Breast epithelium (tissue), 3 donors: ENCODE results near the gene CRYZ.

Experiments
- CTCF ChIP-seq, 3 donors: fragments of 450-650 bp; IDR thresholded peaks; one replicate each; pipeline ENCODE4 v1.5.1; 2016 to 2017; ENCODE audit warnings: antibody characterized with exemption in 3 of 3, mild to moderate bottlenecking in 3 of 3, moderate library complexity in 3 of 3
- POLR2A ChIP-seq: fragments of 450-650 bp; IDR thresholded peaks from one replicate; pipeline ENCODE4 v1.6.1; 2016; ENCODE audit warnings: antibody characterized with exemption, mild to moderate bottlenecking, moderate library complexity
- POLR2AphosphoS5 ChIP-seq, 3 donors: sonication (generic); formaldehyde crosslinking; IDR thresholded peaks; one replicate each; pipeline ENCODE4 v1.6.1; 2017; ENCODE audit warnings: antibody characterized with exemption in 3 of 3

GRCh38 chr1:74780594-74780993 is 47.7 kb upstream of the CRYZ start:
- TF ChIP-seq CTCF (IDR thresholded peaks at IDR 0.05) (no peak), POLR2A (no peak), POLR2AphosphoS5 (IDR thresholded peaks at IDR 0.05) (no peak)
